HepG2 (cell line): ENCODE results near the gene STAP2.

ENCODE experiments used
- BRD4 ChIP-seq: sonication (generic); formaldehyde crosslinking; IDR thresholded peaks from 2 replicates; pipeline ENCODE4 v1.4.0; 2020; ENCODE audit warnings: missing genetic modification reagents
- TARDBP ChIP-seq: sonication (generic); formaldehyde crosslinking; IDR thresholded peaks from 2 replicates; pipeline ENCODE4 v1.8.0; 2022; ENCODE audit warnings: mild to moderate bottlenecking, missing genetic modification reagents
- ZC3H13 ChIP-seq: sonication (generic); formaldehyde crosslinking; IDR thresholded peaks from 2 replicates; pipeline ENCODE4 v1.8.1; 2023; ENCODE audit warnings: mild to moderate bottlenecking, missing genetic modification reagents, moderate library complexity
- ZNF792 ChIP-seq: IDR thresholded peaks from 2 replicates; pipeline ENCODE4 v1.6.1; 2016
- TF ChIP-seq, protein P1 (sequence below): sonication (generic); formaldehyde crosslinking; IDR thresholded peaks from 2 replicates; pipeline ENCODE4 v1.5.0; 2020; ENCODE audit warnings: mild to moderate bottlenecking, missing genetic modification reagents, moderate library complexity

DNA sequence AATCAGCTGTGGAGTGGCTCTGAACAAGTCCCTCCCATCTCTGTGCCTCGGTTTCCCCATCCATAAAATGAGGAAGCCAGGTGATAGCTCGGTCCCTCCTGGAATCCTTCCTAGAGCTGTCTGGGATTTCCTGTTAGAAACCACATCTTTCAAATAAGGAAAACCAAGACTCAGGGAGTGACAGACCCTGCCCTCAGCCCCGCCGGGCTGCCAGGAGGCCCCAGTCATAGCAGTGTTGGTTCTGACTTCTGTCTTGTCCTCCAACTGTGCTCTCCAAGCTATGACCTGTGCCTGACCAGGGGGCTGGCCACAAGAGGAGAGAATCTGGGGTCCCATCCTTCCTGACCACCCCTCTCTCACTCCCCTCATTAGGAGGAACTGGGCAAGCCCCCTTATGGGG lies 60.6 kb downstream of the STAP2 start:
- TF ChIP-seq BRD4 (CRISPR knock-in tag), result no peak
- TF ChIP-seq ZNF792 (CRISPR knock-in tag), result no peak
- TF ChIP-seq, protein P1, sequence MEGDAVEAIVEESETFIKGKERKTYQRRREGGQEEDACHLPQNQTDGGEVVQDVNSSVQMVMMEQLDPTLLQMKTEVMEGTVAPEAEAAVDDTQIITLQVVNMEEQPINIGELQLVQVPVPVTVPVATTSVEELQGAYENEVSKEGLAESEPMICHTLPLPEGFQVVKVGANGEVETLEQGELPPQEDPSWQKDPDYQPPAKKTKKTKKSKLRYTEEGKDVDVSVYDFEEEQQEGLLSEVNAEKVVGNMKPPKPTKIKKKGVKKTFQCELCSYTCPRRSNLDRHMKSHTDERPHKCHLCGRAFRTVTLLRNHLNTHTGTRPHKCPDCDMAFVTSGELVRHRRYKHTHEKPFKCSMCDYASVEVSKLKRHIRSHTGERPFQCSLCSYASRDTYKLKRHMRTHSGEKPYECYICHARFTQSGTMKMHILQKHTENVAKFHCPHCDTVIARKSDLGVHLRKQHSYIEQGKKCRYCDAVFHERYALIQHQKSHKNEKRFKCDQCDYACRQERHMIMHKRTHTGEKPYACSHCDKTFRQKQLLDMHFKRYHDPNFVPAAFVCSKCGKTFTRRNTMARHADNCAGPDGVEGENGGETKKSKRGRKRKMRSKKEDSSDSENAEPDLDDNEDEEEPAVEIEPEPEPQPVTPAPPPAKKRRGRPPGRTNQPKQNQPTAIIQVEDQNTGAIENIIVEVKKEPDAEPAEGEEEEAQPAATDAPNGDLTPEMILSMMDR, result no peak
- TF ChIP-seq TARDBP (CRISPR knock-in tag), result no peak
- no peak for TF ChIP-seq ZC3H13 (CRISPR knock-in tag)
